Neuronal stem cell (in vitro differentiated cells): Measurements from ENCODE around the gene LRMDA.

Experiments used
- DNase-seq: peaks from one replicate; pipeline ENCODE4 v3.0.0-alpha.2; 2013; ENCODE audit warnings: low spot score
- H2AFZ ChIP-seq: one replicate; pipeline ENCODE4 v1.6.1; 2013; ENCODE audit warnings: mild to moderate bottlenecking, low read length, inconsistent platforms
- H2AK5ac ChIP-seq: 2 replicates; pipeline ENCODE4 v1.6.1; 2013; ENCODE audit warnings: low read depth, mild to moderate bottlenecking, inconsistent platforms, low read length, moderate library complexity, mixed read lengths
- H2BK120ac ChIP-seq: 2 replicates; pipeline ENCODE4 v1.6.1; 2013; ENCODE audit warnings: low read depth, mild to moderate bottlenecking, inconsistent platforms, low read length, moderate library complexity, mixed read lengths
- H2BK12ac ChIP-seq: one replicate; pipeline ENCODE4 v1.6.1; 2013; ENCODE audit warnings: low read length, inconsistent platforms
- H2BK15ac ChIP-seq: 2 replicates; pipeline ENCODE4 v1.6.1; 2013; ENCODE audit warnings: mild to moderate bottlenecking, low read length, inconsistent platforms, mixed read lengths
- H2BK5ac ChIP-seq: one replicate; pipeline ENCODE4 v1.6.1; 2013; ENCODE audit warnings: inconsistent platforms, mild to moderate bottlenecking, low read length, moderate library complexity
- H3K14ac ChIP-seq: one replicate; pipeline ENCODE4 v1.6.1; 2013; ENCODE audit warnings: low read length, inconsistent platforms
- H3K18ac ChIP-seq: 2 replicates; pipeline ENCODE4 v1.6.1; 2013; ENCODE audit warnings: low read length, inconsistent platforms
- H3K23ac ChIP-seq: 2 replicates; pipeline ENCODE4 v1.6.1; 2013; ENCODE audit warnings: low read depth, mild to moderate bottlenecking, mixed read lengths, low read length, inconsistent platforms; ENCODE audit not compliant: poor library complexity
- H3K27ac ChIP-seq: replicated peaks from 3 replicates; pipeline ENCODE4 v1.5.1; 2013; ENCODE audit warnings: low read length, inconsistent platforms
- H3K27me3 ChIP-seq, 3 experiments: 2 replicates each; pipeline ENCODE4 v1.6.1; 2013; ENCODE audit warnings: low read length in 3 of 3, mild to moderate bottlenecking in 2 of 3, inconsistent platforms in 1 of 3, low read depth in 1 of 3, mixed read lengths in 1 of 3, moderate library complexity in 1 of 3; ENCODE audit not compliant: control insufficient read depth in 3 of 3, insufficient read depth in 3 of 3
- H3K36me3 ChIP-seq, 2 donors: replicated peaks in 1 of 2; 2 replicates each; pipeline ENCODE4 v1.6.1; 2013; ENCODE audit warnings: low read length in 2 of 2; ENCODE audit not compliant: control insufficient read depth in 2 of 2, insufficient read depth in 2 of 2
- H3K4ac ChIP-seq: 2 replicates; pipeline ENCODE4 v1.6.1; 2013; ENCODE audit warnings: inconsistent platforms, mild to moderate bottlenecking, low read length, moderate library complexity
- H3K4me1 ChIP-seq, 2 donors: 1 replicate in 1 of 2; 2 replicates in 1 of 2; pipeline ENCODE4 v1.6.1; 2013; ENCODE audit warnings: low read length in 2 of 2, low read depth in 1 of 2; ENCODE audit not compliant: control insufficient read depth in 2 of 2, insufficient read depth in 1 of 2
- H3K4me2 ChIP-seq: one replicate; pipeline ENCODE4 v1.6.1; 2013; ENCODE audit warnings: mild to moderate bottlenecking, low read length, inconsistent platforms; ENCODE audit not compliant: insufficient read depth, poor library complexity, severe bottlenecking
- H3K4me3 ChIP-seq, 2 donors: 2 replicates each; pipeline ENCODE4 v1.5.1; 2013; ENCODE audit warnings: low read length in 2 of 2, mild to moderate bottlenecking in 2 of 2, inconsistent platforms in 1 of 2, moderate library complexity in 1 of 2
- H3K79me1 ChIP-seq: one replicate; pipeline ENCODE4 v1.6.1; 2013; ENCODE audit warnings: low read depth, mild to moderate bottlenecking, inconsistent platforms, low read length, moderate library complexity
- H3K9ac ChIP-seq: one replicate; pipeline ENCODE4 v1.6.1; 2013; ENCODE audit warnings: mild to moderate bottlenecking, low read depth, low read length, inconsistent platforms; ENCODE audit not compliant: poor library complexity
- H3K9me3 ChIP-seq, 2 donors: replicated peaks in 1 of 2; 2 replicates each; pipeline versions ENCODE3 to v1.6.1; 2013; ENCODE audit warnings: low read length in 2 of 2, mild to moderate bottlenecking in 2 of 2, inconsistent platforms in 1 of 2, low read depth in 1 of 2, mixed read lengths in 1 of 2, moderate library complexity in 1 of 2; ENCODE audit not compliant: control insufficient read depth in 2 of 2, insufficient read depth in 1 of 2
- H4K8ac ChIP-seq: one replicate; pipeline ENCODE4 v1.6.1; 2013; ENCODE audit warnings: low read depth, mild to moderate bottlenecking, inconsistent platforms, low read length, moderate library complexity
- H4K91ac ChIP-seq: one replicate; pipeline ENCODE4 v1.6.1; 2013; ENCODE audit warnings: low read length, low read depth, mild to moderate bottlenecking, inconsistent platforms; ENCODE audit not compliant: poor library complexity
- WGBS, 2 donors: extraction: QIAGEN DNeasy Blood & Tissue Kit; methylation state at CpG; one replicate each; pipeline ENCODE4 v1.1.7; 2013; ENCODE audit warnings: missing lambda C conversion rate in 2 of 2, mixed read lengths in 1 of 2; ENCODE audit not compliant: insufficient read length in 2 of 2, insufficient replicate concordance in 1 of 2; ENCODE audit errors: extremely low coverage in 2 of 2; 5-methylcytosine and 5-hydroxymethylcytosine counted together

Gene LRMDA

GRCh38 chr10:76429368-76430060 is 998.1 kb downstream of the LRMDA start:
- no CpG with 5 or more reads among the region's 12 CpGs for WGBS, 2 donors
- Histone ChIP-seq H3K23ac (no peak overlapping the region), H3K9me3 (peaks cover 0 to 1% of the 10 kb centered on the region in 2 donors), H3K36me3 (no peaks in the 10 kb centered on the region), H3K27me3 (no peaks in the 10 kb centered on the region), H2AK5ac (no peak overlapping the region), H2BK12ac (no peak overlapping the region), H2BK120ac (no peak overlapping the region), H2BK15ac (no peak overlapping the region), H3K4me3 (no peak overlapping the region), H2AFZ (no peak overlapping the region), H3K18ac (no peak overlapping the region), H4K8ac (no peak overlapping the region), H3K4ac (no peak overlapping the region), H3K79me1 (no peaks in the 10 kb centered on the region), H4K91ac (no peak overlapping the region), H2BK5ac (no peak overlapping the region), H3K4me2 (no peak overlapping the region), H3K9ac (no peak overlapping the region), H3K27ac (no peak overlapping the region), H3K14ac (no peak overlapping the region), H3K4me1 (peaks cover 9 to 19% of the 10 kb centered on the region in 2 donors)
- DNase-seq, result no peak

DNA sequence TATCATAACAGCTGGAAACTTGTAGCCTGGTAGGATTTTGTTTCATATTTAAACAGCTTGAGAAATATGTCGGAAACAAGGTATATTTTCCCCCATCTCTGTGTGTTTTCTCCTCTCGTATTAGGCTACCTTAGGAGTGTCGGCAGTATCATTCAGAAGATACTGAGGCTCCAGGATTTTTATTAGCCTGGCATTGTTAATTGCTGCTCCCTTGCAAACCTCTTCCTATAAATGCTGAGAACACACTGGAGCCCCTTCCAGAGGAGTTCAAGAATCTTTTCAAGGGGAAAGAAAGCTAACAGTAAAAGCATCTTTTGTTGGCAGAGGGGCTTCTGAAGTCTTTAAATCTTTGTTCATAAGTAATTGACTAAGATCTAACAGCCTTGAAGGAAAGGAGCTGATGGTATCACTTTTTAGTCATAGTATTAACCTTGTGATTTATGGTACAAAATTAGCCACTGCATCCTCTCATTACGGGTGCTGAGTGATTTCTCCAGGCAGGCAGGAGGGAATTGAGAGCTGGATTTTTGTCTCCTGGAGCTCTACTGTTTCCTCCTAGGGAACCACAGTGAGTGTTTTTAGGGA is 998.7 kb downstream of the LRMDA start:
- WGBS, 2 donors, result no CpG with 5 or more reads among the region's 4 CpGs
- no peak overlapping the region for H3K27ac ChIP-seq

GRCh38 chr10:76432016-76433012 is 1000.9 kb downstream of the LRMDA start:
- DNase-seq, result no peak

More for the DNA sequence above, 998.7 kb downstream of the LRMDA start:
- Histone ChIP-seq H3K23ac (no peak overlapping the region), H3K9ac (no peak overlapping the region), H4K91ac (no peak overlapping the region), H3K18ac (no peak overlapping the region), H2BK15ac (no peak overlapping the region), H3K27me3 (no peaks in the 10 kb centered on the region), H3K14ac (no peak overlapping the region), H2AK5ac (no peak overlapping the region), H2BK5ac (no peak overlapping the region), H3K4ac (no peak overlapping the region), H2BK120ac (no peak overlapping the region), H2AFZ (no peak overlapping the region), H3K4me1 (peaks cover 9 to 19% of the 10 kb centered on the region in 2 donors), H2BK12ac (no peak overlapping the region), H3K9me3 (peaks cover 0 to 1% of the 10 kb centered on the region in 2 donors), H3K4me2 (no peak overlapping the region), H3K79me1 (no peaks in the 10 kb centered on the region), H3K4me3 (no peak overlapping the region), H3K36me3 (no peaks in the 10 kb centered on the region), H4K8ac (no peak overlapping the region)
- DNase-seq, result no peak

More at GRCh38 chr10:76432016-76433012, 1000.9 kb downstream of the LRMDA start:
- no peaks in the 10 kb centered on the region for H3K79me1 ChIP-seq
- H2BK5ac ChIP-seq, result no peak overlapping the region
- H3K23ac ChIP-seq, result no peak overlapping the region
- no peak overlapping the region for H2BK120ac ChIP-seq
- H2BK15ac ChIP-seq, result no peak overlapping the region
- no peak overlapping the region for H4K8ac ChIP-seq
- H3K4me3 ChIP-seq, result no peak overlapping the region
- H3K4ac ChIP-seq, result no peak overlapping the region
- no CpG with 5 or more reads among the region's 7 CpGs for WGBS, 2 donors
- H3K4me2 ChIP-seq, result no peak overlapping the region
- no peak overlapping the region for H3K18ac ChIP-seq
- H3K27me3 ChIP-seq, result no peaks in the 10 kb centered on the region
- H3K36me3 ChIP-seq, result no peaks in the 10 kb centered on the region
- peaks cover 9 to 25% of the 10 kb centered on the region in 2 donors for H3K4me1 ChIP-seq
- H3K9me3 ChIP-seq, result peaks cover 0 to 1% of the 10 kb centered on the region in 2 donors
- no peak overlapping the region for H2BK12ac ChIP-seq
- H3K14ac ChIP-seq, result no peak overlapping the region
- no peak overlapping the region for H2AFZ ChIP-seq
- peak overlapping the region; percentile 44 for H3K9ac ChIP-seq
- no peak overlapping the region for H4K91ac ChIP-seq
- no peak overlapping the region for H2AK5ac ChIP-seq
- no peak overlapping the region for H3K27ac ChIP-seq
